GM19099 (cell line): ENCODE results near the gene CEP78.

ENCODE experiments used
- POLR2A ChIP-seq: IDR thresholded peaks from 3 replicates; pipeline ENCODE4 v1.6.1; 2011; ENCODE audit warnings: low read depth; ENCODE audit not compliant: insufficient read length; ENCODE audit errors: extremely low read depth

The CEP78 gene

GRCh38 chr9:78235762-78236550 lies at the start of gene CEP78:
Gene CEP78, plus strand, starts transcription at chr9:78236075. Its CDS starts 276 bp downstream, at chr9:78236351.
- TF ChIP-seq POLR2A: peak; percentile 84

GRCh38 chr9:78187763-78188484 lies 48.0 kb upstream of the CEP78 start:
- TF ChIP-seq POLR2A: no peak

GRCh38 chr9:78188594-78188993 lies 47.3 kb upstream of the CEP78 start:
- TF ChIP-seq POLR2A: no peak

- no peak for TF ChIP-seq POLR2A
These were observed 46.9 kb upstream of the CEP78 start for GRCh38 chr9:78189001-78189400.

GRCh38 chr9:78189461-78189860 lies 46.4 kb upstream of the CEP78 start:
- no peak for TF ChIP-seq POLR2A

GRCh38 chr9:78191931-78192330 lies 43.9 kb upstream of the CEP78 start:
- TF ChIP-seq POLR2A: no peak

GRCh38 chr9:78196258-78196657 lies 39.6 kb upstream of the CEP78 start:
- TF ChIP-seq POLR2A: no peak

- no peak for TF ChIP-seq POLR2A
These were observed 28.6 kb upstream of the CEP78 start for GRCh38 chr9:78207319-78207718.

- no peak for TF ChIP-seq POLR2A
These were observed 28.0 kb upstream of the CEP78 start for GRCh38 chr9:78207901-78208300.

GRCh38 chr9:78209127-78209526 lies 26.7 kb upstream of the CEP78 start:
- no peak for TF ChIP-seq POLR2A

- no peak for TF ChIP-seq POLR2A
These were observed 25.0 kb upstream of the CEP78 start for GRCh38 chr9:78210841-78211301.

- no peak for TF ChIP-seq POLR2A
These were observed 23.0 kb upstream of the CEP78 start for GRCh38 chr9:78212868-78213267.

GRCh38 chr9:78213712-78214111 lies 22.2 kb upstream of the CEP78 start:
- no peak for TF ChIP-seq POLR2A

GRCh38 chr9:78214492-78214891 lies 21.4 kb upstream of the CEP78 start:
- no peak for TF ChIP-seq POLR2A

GRCh38 chr9:78215706-78216105 lies 20.2 kb upstream of the CEP78 start:
- TF ChIP-seq POLR2A: no peak

- TF ChIP-seq POLR2A: no peak
These were observed 17.0 kb upstream of the CEP78 start for GRCh38 chr9:78218890-78219289.
